NCI-H187 treated with DMSO at 0.1 percent for 48 hours (cell line): Measurements from ENCODE around the gene SRPK2.
"Not testable (repeated sequence)": the region's sequence is repeated elsewhere in the genome, so short reads cannot be mapped to it uniquely, and the experiment has no call there.

Experiments used
- DNase-seq: peaks from one replicate; lab custom pipeline; 2025; lab: John Stamatoyannopoulos, UW

Gene SRPK2

GRCh38 chr7:105376908-105377533, 11.7 kb downstream of the SRPK2 start:
- no peak for DNase-seq

GRCh38 chr7:105369944-105370343, 18.8 kb downstream of the SRPK2 start:
- no peak for DNase-seq

GRCh38 chr7:105367458-105367857, 21.3 kb downstream of the SRPK2 start:
- DNase-seq = no peak

GRCh38 chr7:105365541-105366534, 22.9 kb downstream of the SRPK2 start:
- no peak for DNase-seq

GRCh38 chr7:105364684-105365083, 24.0 kb downstream of the SRPK2 start:
- no peak for DNase-seq

GRCh38 chr7:105363657-105364056, 25.1 kb downstream of the SRPK2 start:
- not testable (repeated sequence) for DNase-seq

- not testable (repeated sequence) for DNase-seq
These were observed 26.0 kb downstream of the SRPK2 start for GRCh38 chr7:105362685-105363084.

- DNase-seq = not testable (repeated sequence)
These were observed 26.7 kb downstream of the SRPK2 start for GRCh38 chr7:105361995-105362394.

GRCh38 chr7:105360149-105360548, 28.6 kb downstream of the SRPK2 start:
- not testable (repeated sequence) for DNase-seq

- DNase-seq = no peak
These were observed 33.0 kb downstream of the SRPK2 start for GRCh38 chr7:105355701-105356100.

- no peak for DNase-seq
These were observed 34.3 kb downstream of the SRPK2 start for GRCh38 chr7:105354383-105354782.

- no peak for DNase-seq
These were observed 34.9 kb downstream of the SRPK2 start for GRCh38 chr7:105353752-105354328.

GRCh38 chr7:105352901-105353668, 35.6 kb downstream of the SRPK2 start:
- no peak for DNase-seq

GRCh38 chr7:105352018-105352612, 36.6 kb downstream of the SRPK2 start:
- no peak for DNase-seq

- no peak for DNase-seq
These were observed 37.8 kb downstream of the SRPK2 start for GRCh38 chr7:105350906-105351305.

GRCh38 chr7:105348177-105348576, 40.5 kb downstream of the SRPK2 start:
- DNase-seq = not testable (repeated sequence)

GRCh38 chr7:105346593-105347322, 42.0 kb downstream of the SRPK2 start:
- DNase-seq = no peak

GRCh38 chr7:105346138-105346537, 42.6 kb downstream of the SRPK2 start:
- no peak for DNase-seq

GRCh38 chr7:105345725-105346124, 43.0 kb downstream of the SRPK2 start:
- no peak for DNase-seq

GRCh38 chr7:105345003-105345402, 43.7 kb downstream of the SRPK2 start:
- DNase-seq = no peak
